B cell (primary cell): ENCODE data around the gene CAT. TPM values are rescaled to one million over a fixed set of nuclear protein-coding genes. Genes with fewer than 3 reads are reported as not detected.

Experiments used
- ATAC-seq: fragments of 200-7000 bp; cut with Tn5 transposase; one replicate; pipeline ENCODE4 v1.10.0; 2021; ENCODE audit warnings: low read depth, mild to moderate bottlenecking, moderate number of reproducible peaks, moderate library complexity
- CTCF ChIA-PET: fragments of 350-600 bp; sonication (Branson Sonifier 250); formaldehyde crosslinking; loops from one replicate; lab custom pipeline; 2021; ENCODE audit warnings: antibody characterized with exemption, inconsistent platforms; lab: Charles Lee
- POLR2A ChIA-PET: fragments of 350-600 bp; sonication (Branson Sonifier 250); formaldehyde crosslinking; loops from one replicate; lab custom pipeline; 2021; ENCODE audit warnings: antibody characterized with exemption; lab: Charles Lee
- DNase-seq: peaks from one replicate; pipeline ENCODE4 v3.0.0; 2013
- H2AFZ ChIP-seq: 2 replicates; pipeline ENCODE4 v1.6.1; 2012; ENCODE audit warnings: mild to moderate bottlenecking, low read depth, low read length; ENCODE audit not compliant: insufficient read depth, poor library complexity, severe bottlenecking
- H3K27ac ChIP-seq, 2 donors: 1 replicate in 1 of 2; 2 replicates in 1 of 2; pipeline ENCODE4 v1.5.1; 2012 to 2013; ENCODE audit warnings: low read length in 2 of 2, mild to moderate bottlenecking in 2 of 2, moderate library complexity in 1 of 2
- H3K27me3 ChIP-seq, 4 experiments: fragments of 200-600 bp in 1 of 4; sonication (generic) in 1 of 4; replicated peaks in 1 of 4; 1 replicate in 2 of 4; 2 replicates in 2 of 4; pipeline versions ENCODE4 v1.6.1 to v1.7.0; 2013 to 2016; ENCODE audit warnings: low read length in 3 of 4, mild to moderate bottlenecking in 2 of 4, mixed read lengths in 1 of 4, moderate library complexity in 1 of 4; ENCODE audit not compliant: insufficient read depth in 4 of 4, control insufficient read depth in 3 of 4; ENCODE audit errors: control extremely low read depth in 1 of 4
- H3K36me3 ChIP-seq, 2 experiments: replicated peaks in 1 of 2; 1 replicate in 1 of 2; 2 replicates in 1 of 2; pipeline versions ENCODE4 v1.6.1 to v1.7.1; 2013; ENCODE audit warnings: low read length in 1 of 2; ENCODE audit not compliant: insufficient read depth in 2 of 2, control insufficient read depth in 1 of 2; ENCODE audit errors: control extremely low read depth in 1 of 2, extremely low read depth in 1 of 2
- H3K4me1 ChIP-seq, 2 donors: fragments of 200-600 bp in 1 of 2; sonication (generic) in 1 of 2; 1 replicate in 1 of 2; 2 replicates in 1 of 2; pipeline versions ENCODE4 v1.5.1 to v1.6.1; 2013 to 2017; ENCODE audit warnings: low read length in 2 of 2; ENCODE audit not compliant: control insufficient read depth in 2 of 2, insufficient read depth in 2 of 2
- H3K4me2 ChIP-seq: replicated peaks from 2 replicates; pipeline ENCODE3; 2012; ENCODE audit warnings: mild to moderate bottlenecking, low read depth, low read length; ENCODE audit not compliant: poor library complexity, severe bottlenecking
- H3K4me3 ChIP-seq, 5 experiments: fragments of 200-600 bp in 1 of 5; sonication (generic) in 1 of 5; 1 replicate in 3 of 5; 2 replicates in 2 of 5; pipeline versions ENCODE4 v1.5.1 to v1.7.0; 2011 to 2016; ENCODE audit warnings: low read length in 4 of 5, mild to moderate bottlenecking in 4 of 5, low read depth in 2 of 5, control low read depth in 1 of 5, moderate library complexity in 1 of 5; ENCODE audit not compliant: insufficient read depth in 1 of 5; ENCODE audit errors: control extremely low read depth in 1 of 5, extremely low read depth in 1 of 5
- H3K79me2 ChIP-seq: fragments of 200-600 bp; sonication (generic); one replicate; pipeline ENCODE4 v1.6.0; 2016; ENCODE audit warnings: low read length; ENCODE audit not compliant: control insufficient read depth, insufficient read depth
- H3K9ac ChIP-seq: fragments of 200-600 bp; sonication (generic); 2 replicates; pipeline ENCODE4 v1.6.1; 2017; ENCODE audit warnings: mild to moderate bottlenecking, low read length, moderate library complexity
- H3K9me3 ChIP-seq, 3 donors: one replicate each; pipeline versions ENCODE4 v1.6.1 to v1.7.1; 2013; ENCODE audit warnings: low read length in 2 of 3; ENCODE audit not compliant: control insufficient read depth in 2 of 3, insufficient read depth in 1 of 3; ENCODE audit errors: control extremely low read depth in 1 of 3
- H4K20me1 ChIP-seq: 2 replicates; pipeline ENCODE4 v1.6.0; 2012; ENCODE audit warnings: mild to moderate bottlenecking, low read length; ENCODE audit not compliant: insufficient read depth, control insufficient read depth, poor library complexity, severe bottlenecking
- H3K27ac Mint-ChIP-seq: one replicate; pipeline ENCODE4 v1.8.0; 2021; ENCODE audit warnings: mixed read lengths
- H3K27me3 Mint-ChIP-seq: one replicate; pipeline ENCODE4 v1.8.0; 2021; ENCODE audit warnings: mixed read lengths
- H3K4me1 Mint-ChIP-seq: one replicate; pipeline ENCODE4 v1.8.0; 2021; ENCODE audit warnings: mixed read lengths
- H3K4me3 Mint-ChIP-seq: one replicate; pipeline ENCODE4 v1.8.0; 2021; ENCODE audit warnings: mixed read lengths
- H3K9me3 Mint-ChIP-seq: one replicate; pipeline ENCODE4 v1.8.0; 2022; ENCODE audit warnings: mixed read lengths; ENCODE audit not compliant: insufficient read depth
- CTCF ChIP-seq: fragments of 200-600 bp; IDR thresholded peaks from one replicate; pipeline ENCODE4 v1.8.0; 2022; ENCODE audit warnings: antibody characterized with exemption, mild to moderate bottlenecking
- EZH2 ChIP-seq: IDR thresholded peaks from 2 replicates; pipeline ENCODE4 v1.6.1; 2012; ENCODE audit warnings: borderline replicate concordance, low read depth, mild to moderate bottlenecking, moderate library complexity, low read length; ENCODE audit not compliant: insufficient read depth, poor library complexity, severe bottlenecking
- WGBS: methylation state at CpG from one replicate; pipeline ENCODE4 v1.1.5; 2013; ENCODE audit warnings: missing lambda C conversion rate; ENCODE audit not compliant: insufficient coverage; 5-methylcytosine and 5-hydroxymethylcytosine counted together
- intact Hi-C: fragments of 100-400 bp; cut with micrococcal nuclease; formaldehyde crosslinking; loops from one replicate; pipeline ENCODE4 v1.10.0; 2022
- polyA plus RNA-seq: library from polyadenylated mRNA; depleted of rRNA; stranded (reverse); fragments of >200 nt; gene quantifications from 2 replicates; pipeline ENCODE4 v1.2.3, GENCODE V29; 2012
- total RNA-seq, 2 donors: library from RNA; stranded (reverse); fragments of 120-200 nt in 1 of 2; gene quantifications; 1 replicate in 1 of 2; 2 replicates in 1 of 2; pipeline versions ENCODE4 v1.2.3 to v1.2.4, GENCODE V29; 2013 to 2022

Gene CAT
- total and polyA plus RNA-seq, 2 donors (not counting 1 experiment from before 2014, with no cell fraction given) = 83.2 to 91.7 TPM

DNA sequence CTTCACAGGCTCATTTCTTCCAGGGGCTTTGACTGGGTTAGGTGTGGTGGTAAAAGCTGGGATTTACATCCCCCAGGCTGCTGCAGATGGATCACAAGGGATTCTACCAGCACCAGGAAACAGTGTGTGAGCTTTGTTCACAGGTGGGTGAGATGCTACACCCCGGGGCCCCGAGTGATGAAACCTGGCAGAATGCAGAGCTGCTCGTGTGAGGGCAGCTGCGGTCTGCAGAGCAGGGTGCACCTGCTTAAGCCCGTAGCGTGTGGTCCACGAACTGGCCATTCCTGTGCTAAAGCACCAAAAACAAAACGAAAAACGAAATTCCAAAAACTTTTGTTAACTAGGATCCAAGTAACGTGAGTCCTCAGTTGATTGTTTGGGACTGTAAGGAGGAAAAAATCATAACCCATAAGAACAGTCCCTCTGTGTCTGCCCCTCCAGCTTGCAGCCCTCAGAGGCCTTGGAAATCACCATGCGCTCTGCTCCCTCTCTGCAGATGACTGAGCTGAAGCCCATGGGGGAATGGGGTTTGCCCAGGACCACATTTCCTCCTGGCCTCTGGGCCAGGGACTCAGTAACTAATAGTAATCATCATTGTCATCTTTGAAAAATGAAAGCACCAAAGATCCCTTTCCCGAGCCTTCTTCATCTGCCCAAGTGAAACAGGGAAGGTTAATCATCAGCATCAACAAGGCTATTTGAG, 50.3 kb downstream of the CAT start:
- Histone ChIP-seq H3K27me3 (no peaks in the 10 kb centered on the region), H3K4me1 (no peaks in the 10 kb centered on the region), H4K20me1 (no peaks in the 10 kb centered on the region), H3K4me2 (no peak overlapping the region), H3K79me2 (no peaks in the 10 kb centered on the region), H3K9ac (no peak overlapping the region), H3K4me3 (no peak overlapping the region), H3K9me3 (no peaks in the 10 kb centered on the region), H3K36me3 (no peaks in the 10 kb centered on the region), H3K27ac (no peak overlapping the region), H2AFZ (no peak overlapping the region)
- no peak for ATAC-seq
- POLR2A ChIA-PET = no interaction called here
- intact Hi-C loops = no loop called here
- Mint-ChIP-seq H3K4me3 (no peak overlapping the region), H3K4me1 (no peaks in the 10 kb centered on the region), H3K27ac (no peak overlapping the region), H3K9me3 (no peaks in the 10 kb centered on the region), H3K27me3 (peaks cover 4% of the 10 kb centered on the region)
- WGBS = 86% methylated on average over 11 of the region's 12 CpGs
- no peak for DNase-seq
- TF ChIP-seq EZH2 = no peak
- TF ChIP-seq CTCF = no peak
- CTCF ChIA-PET = interaction anchor here (0.7 to 2.3 kb wide), 5 partner anchors 22 to 653 kb away, joined by 3 to 8 read pairs (median 3); partner anchors contain the start of gene ELF5

DNA sequence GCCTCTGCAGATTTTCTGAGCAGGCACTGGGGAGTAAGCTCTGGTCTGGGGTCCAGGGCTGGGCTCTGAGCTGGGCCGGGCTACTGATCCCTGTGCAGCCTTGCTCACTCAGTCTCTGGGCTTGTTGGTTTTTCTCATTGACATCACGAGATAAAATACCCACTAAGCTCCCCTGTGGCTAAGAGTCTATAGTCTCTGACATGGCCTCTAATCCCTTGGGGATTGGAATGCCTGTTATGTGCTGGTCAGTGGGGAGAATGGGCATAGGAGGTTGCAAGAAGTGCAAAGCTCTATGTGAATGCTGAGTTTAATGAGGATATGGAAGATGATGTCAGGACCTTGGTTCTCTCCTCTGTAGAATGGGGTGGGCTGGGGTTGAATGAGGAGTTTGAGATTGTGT, 51.6 kb downstream of the CAT start:
- Mint-ChIP-seq H3K4me3 (no peak overlapping the region), H3K4me1 (no peaks in the 10 kb centered on the region), H3K27me3 (peaks cover 4% of the 10 kb centered on the region), H3K27ac (no peak overlapping the region), H3K9me3 (no peaks in the 10 kb centered on the region)
- Histone ChIP-seq H3K27me3 (no peaks in the 10 kb centered on the region), H3K4me1 (no peaks in the 10 kb centered on the region), H3K9me3 (no peaks in the 10 kb centered on the region), H4K20me1 (no peaks in the 10 kb centered on the region), H3K4me3 (no peak overlapping the region), H3K9ac (no peak overlapping the region), H3K27ac (no peak overlapping the region), H3K79me2 (no peaks in the 10 kb centered on the region), H3K4me2 (no peak overlapping the region), H2AFZ (no peak overlapping the region), H3K36me3 (no peaks in the 10 kb centered on the region)
- ChIA-PET POLR2A (no interaction called here), CTCF (interaction anchor here (0.9 to 1.0 kb wide), 3 partner anchors 124 to 683 kb away, joined by 3 to 6 read pairs (median 3); no protein-coding TSS in a partner anchor)
- ATAC-seq (no peak), DNase-seq (no peak)
- no CpG with 5 or more reads among the region's 2 CpGs for WGBS
- TF ChIP-seq EZH2 (no peak), CTCF (no peak)
- intact Hi-C loops = loop anchor here (5.0 kb wide), 2 partner anchors 133 to 683 kb away; partner anchors contain the start of gene ABTB2
